ENCODE measurements around the gene SLC35F1.

SLC35F1 gene

DNA sequence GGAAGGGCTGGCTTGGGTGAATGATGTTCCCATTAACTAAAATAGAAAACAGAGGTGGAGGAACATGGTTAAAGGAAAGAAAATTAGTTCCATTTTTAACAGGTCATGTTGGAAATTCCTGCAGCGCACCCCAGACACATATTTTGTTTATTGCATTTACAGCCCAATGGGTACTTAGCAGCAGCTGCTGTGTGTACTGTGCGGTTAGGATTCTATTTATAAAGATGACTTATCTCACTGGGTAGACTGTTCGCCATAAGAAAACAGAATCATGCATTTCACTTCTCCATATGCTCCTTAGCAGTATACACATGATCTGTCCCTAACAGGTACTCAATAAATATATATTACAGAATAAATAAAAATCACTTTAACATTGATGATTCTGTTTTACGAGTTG, 135.8 kb downstream of the SLC35F1 start:
- Mint-ChIP-seq H3K9me3 (no peaks in the 10 kb centered on the region), H3K4me1 (no peaks in the 10 kb centered on the region), H3K4me3 (no peak overlapping the region), H3K27me3 (peaks cover 20% of the 10 kb centered on the region), H3K36me3 (ENCODE audit: insufficient read depth) (no peaks in the 10 kb centered on the region), H3K27ac (ENCODE audit: low read depth) (no peak overlapping the region)
- DNase-seq (ENCODE audit: low spot score in 2 of 2): no peak
- ATAC-seq (replicated peaks; ENCODE audit: extremely low read depth, poor library complexity, severe bottlenecking): no peak

DNA sequence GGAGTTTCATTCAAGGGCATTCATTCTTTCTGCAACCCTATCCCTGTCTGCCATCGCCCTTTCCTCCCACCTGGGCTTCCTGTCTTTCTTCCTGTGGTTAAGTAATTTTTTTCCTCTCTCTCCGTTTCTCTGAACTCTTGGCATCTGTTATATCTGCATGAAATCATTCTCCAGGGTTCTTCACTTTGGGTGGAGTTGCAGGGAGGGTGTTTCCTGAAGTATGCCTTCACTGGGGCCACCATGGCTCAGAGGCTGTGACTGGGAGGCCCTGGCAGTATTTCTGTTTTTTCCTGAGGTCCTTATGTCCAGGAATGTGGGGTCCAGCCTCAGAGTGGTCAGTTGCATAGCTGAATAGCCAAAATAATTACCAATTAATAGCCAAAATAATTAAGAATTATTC, 137.2 kb downstream of the SLC35F1 start:
- no peaks in the 10 kb centered on the region for H3K9me3 Mint-ChIP-seq
- no peak for DNase-seq (ENCODE audit: low spot score in 2 of 2)
- no peak for ATAC-seq (replicated peaks; ENCODE audit: extremely low read depth, poor library complexity, severe bottlenecking)

DNA sequence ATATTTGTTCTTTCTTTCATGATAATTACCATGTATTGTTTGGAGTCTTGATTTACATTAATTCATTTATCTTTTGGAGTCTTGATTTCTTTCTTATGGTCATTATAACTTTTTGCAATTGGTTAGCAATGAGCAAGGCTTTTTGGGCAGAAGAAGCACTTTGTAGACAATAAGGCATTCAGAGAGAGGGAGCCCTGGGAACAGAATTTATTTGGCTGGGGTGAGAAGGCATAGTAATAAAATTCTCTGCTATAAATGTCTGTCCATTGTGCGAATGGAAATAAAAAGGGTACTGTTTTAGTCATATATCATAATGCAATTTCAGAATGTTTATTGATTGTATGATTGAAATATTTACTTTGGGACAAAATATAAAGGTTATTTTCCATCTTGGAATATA, 147.0 kb downstream of the SLC35F1 start:
- Mint-ChIP-seq H3K9me3 (no peaks in the 10 kb centered on the region), H3K27me3 (peaks cover 11% of the 10 kb centered on the region), H3K4me3 (no peak overlapping the region), H3K4me1 (no peaks in the 10 kb centered on the region), H3K27ac (ENCODE audit: low read depth) (no peak overlapping the region), H3K36me3 (ENCODE audit: insufficient read depth) (peaks cover 2% of the 10 kb centered on the region)
- ATAC-seq (replicated peaks; ENCODE audit: extremely low read depth, poor library complexity, severe bottlenecking): no peak
- no peak for DNase-seq (ENCODE audit: low spot score in 2 of 2)

More for the DNA sequence above, 137.2 kb downstream of the SLC35F1 start:
- Mint-ChIP-seq H3K4me3 (no peak overlapping the region), H3K4me1 (no peaks in the 10 kb centered on the region), H3K27ac (ENCODE audit: low read depth) (no peak overlapping the region), H3K27me3 (peaks cover 20% of the 10 kb centered on the region), H3K36me3 (ENCODE audit: insufficient read depth) (no peaks in the 10 kb centered on the region)

DNA sequence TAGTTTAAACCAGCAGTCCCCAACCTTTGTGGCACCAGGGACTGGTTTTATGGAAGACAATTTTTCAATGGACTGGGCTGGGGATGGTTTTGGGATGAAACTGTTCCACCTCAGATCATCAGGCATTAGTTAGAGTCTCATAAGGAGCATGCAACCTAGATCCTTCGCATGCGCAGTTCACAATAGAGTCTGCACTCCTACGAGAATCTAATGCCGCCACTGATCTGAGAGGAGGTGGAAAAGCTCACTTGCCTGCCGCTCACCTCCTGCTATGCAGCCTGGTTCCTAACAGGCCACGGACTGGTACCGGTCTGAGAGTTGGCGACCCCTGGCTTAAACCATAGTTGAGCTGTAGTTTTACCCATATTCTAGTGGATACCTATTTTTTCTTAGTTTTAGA, 154.6 kb downstream of the SLC35F1 start:
- ATAC-seq (replicated peaks; ENCODE audit: extremely low read depth, poor library complexity, severe bottlenecking) (no peak), DNase-seq (ENCODE audit: low spot score in 2 of 2) (no peak)
- no peak overlapping the region for H3K27ac Mint-ChIP-seq (ENCODE audit: low read depth)
- H3K9me3 Mint-ChIP-seq: peaks cover 4% of the 10 kb centered on the region
- H3K4me3 Mint-ChIP-seq: no peak overlapping the region
- peaks cover 11% of the 10 kb centered on the region for H3K27me3 Mint-ChIP-seq
- H3K4me1 Mint-ChIP-seq: no peaks in the 10 kb centered on the region
- H3K36me3 Mint-ChIP-seq (ENCODE audit: insufficient read depth): no peaks in the 10 kb centered on the region

DNA sequence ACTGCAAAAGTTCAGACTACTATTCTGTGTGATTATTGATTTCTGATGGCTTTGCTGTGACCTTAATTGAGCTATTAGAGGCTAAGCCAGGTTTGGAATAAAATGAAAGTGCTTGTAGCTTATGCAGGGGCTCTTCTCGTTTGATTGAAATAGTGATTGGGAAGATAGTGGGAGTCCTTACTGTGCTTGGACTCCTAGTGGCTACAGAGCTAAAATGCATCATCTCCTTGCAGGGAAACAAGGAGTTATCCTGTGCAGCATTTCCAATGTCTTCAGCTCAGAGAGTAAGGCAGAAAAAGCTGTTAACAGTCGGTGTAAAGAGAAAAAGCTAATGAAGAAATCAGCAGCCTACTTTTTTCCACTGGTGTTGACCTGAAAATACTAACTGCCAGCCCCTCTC, 173.5 kb downstream of the SLC35F1 start:
- Mint-ChIP-seq H3K9me3 (no peaks in the 10 kb centered on the region), H3K27ac (ENCODE audit: low read depth) (no peak overlapping the region), H3K4me3 (no peak overlapping the region), H3K36me3 (ENCODE audit: insufficient read depth) (no peaks in the 10 kb centered on the region), H3K27me3 (peaks cover 30% of the 10 kb centered on the region), H3K4me1 (no peaks in the 10 kb centered on the region)
- no peak for ATAC-seq (replicated peaks; ENCODE audit: extremely low read depth, poor library complexity, severe bottlenecking)
- no peak for DNase-seq (ENCODE audit: low spot score in 2 of 2)

DNA sequence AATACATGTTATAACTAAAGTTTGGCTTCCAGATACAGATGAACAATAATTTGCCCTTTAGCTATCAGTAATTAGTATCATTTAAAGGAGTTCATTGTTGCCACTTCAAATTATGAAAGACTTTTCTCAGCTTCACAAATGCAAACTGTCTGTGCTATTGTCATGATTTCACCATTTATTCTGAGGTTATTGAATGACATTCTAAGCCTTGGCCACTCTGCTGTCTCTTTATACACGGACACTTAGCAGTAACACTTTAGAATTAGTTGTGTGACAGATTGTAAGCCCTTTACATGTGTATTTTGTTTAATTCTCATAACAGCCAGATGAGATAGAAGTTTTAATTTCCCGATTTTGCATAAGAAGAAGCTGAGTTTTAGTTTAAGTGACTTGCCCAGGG, 176.6 kb downstream of the SLC35F1 start:
- no peak for ATAC-seq (replicated peaks; ENCODE audit: extremely low read depth, poor library complexity, severe bottlenecking)
- DNase-seq (ENCODE audit: low spot score in 2 of 2): no peak
- H3K4me1 Mint-ChIP-seq: no peaks in the 10 kb centered on the region
- peaks cover 33% of the 10 kb centered on the region for H3K27me3 Mint-ChIP-seq
- H3K9me3 Mint-ChIP-seq: no peaks in the 10 kb centered on the region
- no peaks in the 10 kb centered on the region for H3K36me3 Mint-ChIP-seq (ENCODE audit: insufficient read depth)
- no peak overlapping the region for H3K4me3 Mint-ChIP-seq
- H3K27ac Mint-ChIP-seq (ENCODE audit: low read depth): no peak overlapping the region

DNA sequence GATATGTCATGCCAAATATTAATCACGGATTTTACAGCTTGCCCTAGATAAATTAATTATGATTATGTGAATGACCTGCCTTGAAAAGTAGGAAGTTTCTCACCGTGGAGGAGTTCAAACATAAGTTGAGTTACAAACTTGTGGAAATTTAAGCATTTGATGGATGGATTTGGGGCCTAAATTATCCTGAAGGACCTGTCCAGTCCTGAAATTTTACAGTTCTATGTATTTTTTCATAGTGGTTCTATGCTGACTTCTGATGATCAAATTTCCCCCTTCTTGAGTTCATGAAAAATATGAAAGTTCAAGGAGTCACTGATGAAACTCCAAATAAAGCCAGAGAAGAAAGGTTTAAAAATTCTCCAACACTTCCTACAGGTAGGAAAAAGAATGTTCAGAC, 178.6 kb downstream of the SLC35F1 start:
- H3K9me3 Mint-ChIP-seq: no peaks in the 10 kb centered on the region
- ATAC-seq (replicated peaks; ENCODE audit: extremely low read depth, poor library complexity, severe bottlenecking): no peak
- no peaks in the 10 kb centered on the region for H3K4me1 Mint-ChIP-seq
- H3K4me3 Mint-ChIP-seq: no peak overlapping the region
- no peak overlapping the region for H3K27ac Mint-ChIP-seq (ENCODE audit: low read depth)
- peaks cover 28% of the 10 kb centered on the region for H3K27me3 Mint-ChIP-seq
- H3K36me3 Mint-ChIP-seq (ENCODE audit: insufficient read depth): no peaks in the 10 kb centered on the region
- DNase-seq (ENCODE audit: low spot score in 2 of 2): no peak

DNA sequence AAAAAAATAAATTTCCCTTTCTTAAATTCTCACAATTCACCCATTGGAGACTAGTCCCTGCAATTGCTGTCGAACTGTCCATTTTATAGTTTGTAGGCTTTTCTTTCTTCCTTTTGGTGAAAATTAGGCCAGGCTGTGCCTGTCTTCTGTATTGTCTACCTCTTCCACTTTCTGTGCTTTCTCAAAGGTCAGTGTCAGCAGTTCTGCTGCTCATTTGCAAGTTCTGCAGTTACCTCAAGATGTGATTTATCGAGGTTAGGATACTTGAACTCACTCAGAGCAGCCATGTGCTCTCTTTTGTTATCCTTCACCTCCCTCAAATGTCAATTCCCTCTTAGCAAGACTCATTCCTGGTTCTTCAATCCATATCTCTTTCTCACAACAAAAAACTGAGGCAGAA, 179.1 kb downstream of the SLC35F1 start:
- DNase-seq (ENCODE audit: low spot score in 2 of 2) (no peak), ATAC-seq (replicated peaks; ENCODE audit: extremely low read depth, poor library complexity, severe bottlenecking) (no peak)
- no peak overlapping the region for H3K27ac Mint-ChIP-seq (ENCODE audit: low read depth)
- no peaks in the 10 kb centered on the region for H3K36me3 Mint-ChIP-seq (ENCODE audit: insufficient read depth)
- no peak overlapping the region for H3K4me3 Mint-ChIP-seq
- H3K4me1 Mint-ChIP-seq: no peaks in the 10 kb centered on the region
- peaks cover 23% of the 10 kb centered on the region for H3K27me3 Mint-ChIP-seq
- H3K9me3 Mint-ChIP-seq: no peaks in the 10 kb centered on the region

DNA sequence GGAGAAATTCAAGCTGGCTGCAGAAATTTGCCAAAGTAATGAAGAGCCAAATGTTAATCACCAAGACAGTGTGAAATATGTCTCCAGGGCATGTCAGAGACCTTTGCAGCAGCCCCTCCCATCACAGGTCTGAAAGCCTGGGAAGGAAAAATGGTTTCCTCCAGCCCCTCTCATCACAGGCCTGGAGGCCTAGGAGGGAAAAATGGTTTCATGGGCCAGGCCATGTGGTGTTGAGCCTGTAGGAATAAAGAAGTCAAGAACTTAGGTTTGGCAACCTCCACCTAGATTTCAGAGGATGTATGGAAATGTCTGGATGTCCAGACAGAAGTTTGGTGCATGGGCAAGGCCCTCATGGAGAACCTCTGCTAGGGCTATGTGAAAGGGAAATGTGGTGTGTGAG, 185.0 kb downstream of the SLC35F1 start:
- no peak overlapping the region for H3K4me3 Mint-ChIP-seq
- no peak overlapping the region for H3K27ac Mint-ChIP-seq (ENCODE audit: low read depth)
- peaks cover 15% of the 10 kb centered on the region for H3K9me3 Mint-ChIP-seq
- H3K4me1 Mint-ChIP-seq: no peaks in the 10 kb centered on the region
- peaks cover 3% of the 10 kb centered on the region for H3K36me3 Mint-ChIP-seq (ENCODE audit: insufficient read depth)
- ATAC-seq (replicated peaks; ENCODE audit: extremely low read depth, poor library complexity, severe bottlenecking) (no peak), DNase-seq (ENCODE audit: low spot score in 2 of 2) (no peak)
- H3K27me3 Mint-ChIP-seq: peaks cover 8% of the 10 kb centered on the region

DNA sequence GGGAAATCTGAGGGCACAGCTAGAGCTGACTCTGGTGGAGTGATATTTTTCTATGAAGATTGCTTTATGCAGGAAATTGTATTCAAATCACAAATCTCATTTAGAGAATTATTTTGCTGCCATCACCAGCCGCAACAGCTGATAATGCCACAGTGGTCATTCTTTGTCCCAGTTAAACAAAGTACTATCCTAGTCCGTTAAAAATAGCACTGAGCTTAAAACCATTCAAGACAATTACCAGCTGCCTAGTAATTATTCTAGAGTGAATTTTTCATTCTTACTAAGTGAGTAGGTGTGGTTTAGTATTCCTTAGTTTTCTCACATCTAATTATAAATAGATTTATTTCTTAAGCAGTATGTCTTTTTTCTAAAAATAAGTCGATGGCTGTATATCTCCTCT, 190.5 kb downstream of the SLC35F1 start:
- Mint-ChIP-seq H3K27me3 (no peaks in the 10 kb centered on the region), H3K4me1 (no peaks in the 10 kb centered on the region), H3K9me3 (peaks cover 9% of the 10 kb centered on the region), H3K4me3 (no peak overlapping the region), H3K36me3 (ENCODE audit: insufficient read depth) (no peaks in the 10 kb centered on the region), H3K27ac (ENCODE audit: low read depth) (no peak overlapping the region)
- DNase-seq (ENCODE audit: low spot score in 2 of 2) (no peak), ATAC-seq (replicated peaks; ENCODE audit: extremely low read depth, poor library complexity, severe bottlenecking) (no peak)

DNA sequence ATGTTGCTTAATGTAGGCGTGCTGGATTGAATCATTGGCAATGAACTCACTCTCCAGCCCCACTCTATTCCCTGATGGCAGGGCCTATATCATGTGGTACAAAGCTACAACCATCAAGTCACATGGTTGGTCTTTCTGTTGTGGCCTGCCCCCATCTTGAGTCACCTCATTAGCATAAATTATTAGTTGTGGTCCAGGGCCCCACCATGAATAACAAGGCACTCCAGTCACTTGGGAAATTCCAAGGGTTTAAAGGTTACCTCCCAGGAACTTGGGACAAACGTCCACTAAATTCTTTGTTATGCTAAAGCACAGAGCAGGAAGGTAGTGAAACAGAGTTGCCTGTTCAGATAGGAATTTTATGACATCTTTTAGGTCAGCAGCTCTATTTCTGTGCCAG, 193.7 kb downstream of the SLC35F1 start:
- Mint-ChIP-seq H3K9me3 (no peaks in the 10 kb centered on the region), H3K4me1 (no peaks in the 10 kb centered on the region), H3K27ac (ENCODE audit: low read depth) (no peak overlapping the region), H3K4me3 (no peak overlapping the region), H3K36me3 (ENCODE audit: insufficient read depth) (no peaks in the 10 kb centered on the region), H3K27me3 (no peaks in the 10 kb centered on the region)
- no peak for ATAC-seq (replicated peaks; ENCODE audit: extremely low read depth, poor library complexity, severe bottlenecking)
- no peak for DNase-seq (ENCODE audit: low spot score in 2 of 2)

DNA sequence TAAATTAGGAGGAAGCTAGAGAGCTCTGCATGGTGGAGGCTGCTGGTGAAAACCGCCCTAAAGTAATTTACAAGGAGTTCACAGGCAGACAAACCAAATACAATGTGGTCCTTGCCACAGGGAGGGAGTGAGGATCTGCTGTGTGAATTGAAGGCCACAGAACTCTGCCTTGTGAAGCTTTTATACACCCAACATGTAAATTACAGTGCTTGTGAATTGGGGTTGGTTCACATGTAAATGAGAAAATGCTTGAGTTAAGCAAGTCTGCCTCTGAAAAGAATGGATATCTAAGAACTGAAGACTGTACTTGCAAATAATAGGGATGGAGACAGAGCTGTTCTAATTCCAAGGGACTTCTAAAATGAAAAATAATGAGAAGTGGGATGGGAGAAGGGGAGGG, 194.2 kb downstream of the SLC35F1 start:
- H3K9me3 Mint-ChIP-seq: no peaks in the 10 kb centered on the region

DNA sequence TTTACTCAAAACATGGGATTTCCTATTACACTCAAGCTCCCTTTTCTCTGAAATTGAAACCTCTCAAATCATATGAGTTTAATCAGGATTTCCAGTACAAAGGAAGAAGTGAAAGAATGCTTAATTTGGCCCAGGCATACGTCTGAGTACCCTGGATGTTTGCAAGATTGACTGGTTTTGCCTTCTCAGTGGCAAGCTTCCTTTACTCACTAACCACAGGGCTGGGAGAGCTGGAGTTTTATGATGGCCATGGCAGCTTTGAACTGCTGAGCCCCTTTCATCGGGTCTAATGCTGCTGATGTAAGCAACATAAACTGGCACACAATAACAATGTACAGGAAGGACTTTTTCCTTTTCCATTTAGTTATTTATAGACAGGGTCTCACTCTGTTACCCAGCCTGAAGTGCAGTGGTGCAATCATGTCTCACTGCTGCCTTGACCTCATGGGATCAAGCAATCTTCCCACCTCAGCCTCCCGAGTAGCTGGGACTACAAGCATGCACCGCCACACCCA, 194.8 kb downstream of the SLC35F1 start:
- Mint-ChIP-seq H3K4me1 (no peaks in the 10 kb centered on the region), H3K27ac (ENCODE audit: low read depth) (no peak overlapping the region), H3K27me3 (no peaks in the 10 kb centered on the region), H3K4me3 (no peak overlapping the region), H3K36me3 (ENCODE audit: insufficient read depth) (no peaks in the 10 kb centered on the region), H3K9me3 (no peaks in the 10 kb centered on the region)
- ATAC-seq (replicated peaks; ENCODE audit: extremely low read depth, poor library complexity, severe bottlenecking) (no peak), DNase-seq (ENCODE audit: low spot score in 2 of 2) (no peak)

More for the DNA sequence above, 194.2 kb downstream of the SLC35F1 start:
- no peak overlapping the region for H3K27ac Mint-ChIP-seq (ENCODE audit: low read depth)
- H3K4me3 Mint-ChIP-seq: no peak overlapping the region
- H3K4me1 Mint-ChIP-seq: no peaks in the 10 kb centered on the region
- no peak for DNase-seq (ENCODE audit: low spot score in 2 of 2)
- ATAC-seq (replicated peaks; ENCODE audit: extremely low read depth, poor library complexity, severe bottlenecking): no peak
- no peaks in the 10 kb centered on the region for H3K36me3 Mint-ChIP-seq (ENCODE audit: insufficient read depth)
- H3K27me3 Mint-ChIP-seq: no peaks in the 10 kb centered on the region

DNA sequence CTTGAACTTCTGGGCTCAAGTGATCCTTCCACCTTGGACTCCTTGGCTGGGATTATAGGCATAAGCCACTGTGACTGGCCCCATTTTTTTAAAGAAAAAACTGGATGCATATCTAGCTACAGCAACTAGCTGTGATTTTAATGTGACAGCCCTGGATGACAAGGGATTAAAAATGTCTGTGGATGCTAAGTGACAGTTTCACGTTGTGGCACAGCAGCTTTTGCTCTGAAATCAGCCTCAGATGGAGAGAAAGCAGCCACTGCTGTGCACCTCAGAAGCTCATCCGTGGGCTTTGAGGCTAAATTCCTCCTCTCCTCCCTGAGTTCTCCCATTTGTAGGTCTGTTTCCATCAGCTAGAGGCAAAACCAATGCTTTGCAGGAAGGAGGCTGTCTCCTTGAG, 195.3 kb downstream of the SLC35F1 start:
- ATAC-seq (replicated peaks; ENCODE audit: extremely low read depth, poor library complexity, severe bottlenecking) (no peak), DNase-seq (ENCODE audit: low spot score in 2 of 2) (no peak)
- H3K36me3 Mint-ChIP-seq (ENCODE audit: insufficient read depth): no peaks in the 10 kb centered on the region
- no peaks in the 10 kb centered on the region for H3K4me1 Mint-ChIP-seq
- no peaks in the 10 kb centered on the region for H3K27me3 Mint-ChIP-seq
- no peak overlapping the region for H3K4me3 Mint-ChIP-seq
- H3K27ac Mint-ChIP-seq (ENCODE audit: low read depth): no peak overlapping the region
- H3K9me3 Mint-ChIP-seq: no peaks in the 10 kb centered on the region
